ENCODE data around the gene BICD1.

BICD1 gene

DNA sequence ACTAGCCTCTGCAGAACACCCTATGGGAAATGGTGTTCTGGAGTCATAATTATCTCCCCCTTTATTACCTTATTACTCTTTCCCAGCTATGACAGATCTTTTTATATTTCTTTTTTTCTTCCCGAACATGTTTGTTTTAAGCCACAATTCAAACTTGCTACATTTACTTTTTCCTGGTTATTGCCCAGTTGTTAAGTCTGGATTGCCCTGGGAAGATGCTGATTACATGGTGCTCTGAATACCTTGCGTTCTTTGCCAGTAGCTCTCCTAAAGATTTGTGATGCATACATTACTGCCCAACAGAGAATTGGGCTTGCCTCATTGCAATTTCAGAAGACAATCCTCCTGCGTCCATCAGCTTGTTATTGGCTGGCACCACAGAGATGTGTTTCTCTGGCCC lies 174.5 kb downstream of the BICD1 start:
- H3K4me1 ChIP-seq (ENCODE audit: insufficient read depth, low read length) = peaks cover 24% of the 10 kb centered on the region
- H3K9me3 ChIP-seq (ENCODE audit: insufficient read depth, low read depth, low read length) = no peaks in the 10 kb centered on the region
- no peak overlapping the region for H3K27ac ChIP-seq (ENCODE audit: low read depth, low read length)
- no peaks in the 10 kb centered on the region for H3K27me3 ChIP-seq (ENCODE audit: insufficient read depth, low read length)
- no peak overlapping the region for H3K9ac ChIP-seq (ENCODE audit: low read depth, low read length)
- no peak overlapping the region for H3K4me3 ChIP-seq (ENCODE audit: low read length)
- WGBS = 95% methylated on average over 3 of the region's 3 CpGs
- H3K36me3 ChIP-seq (ENCODE audit: insufficient read depth, low read length) = peaks cover 3% of the 10 kb centered on the region; the same call in 1 of the 2 replicates

DNA sequence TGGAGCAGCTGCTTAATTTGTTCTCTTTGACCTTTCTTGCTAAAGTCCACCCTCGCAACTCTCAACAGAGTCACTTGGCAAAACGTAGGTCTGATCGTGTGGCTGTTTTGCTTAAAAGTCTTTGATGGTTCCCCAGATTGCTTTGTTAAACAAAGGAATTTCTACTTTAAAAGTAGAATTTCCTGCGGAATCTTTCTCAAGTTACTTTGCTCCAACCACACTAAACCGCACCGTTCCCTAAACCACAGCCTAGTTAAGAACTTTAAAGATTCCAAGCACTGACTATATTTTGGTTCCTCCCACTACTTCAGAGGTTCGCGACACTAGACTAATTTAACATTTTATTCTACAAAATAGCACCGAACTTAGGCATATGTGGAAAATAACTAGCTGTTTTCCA lies 177.9 kb downstream of the BICD1 start:
- H3K27ac ChIP-seq (ENCODE audit: low read depth, low read length) = peak overlapping the region; percentile 54

DNA sequence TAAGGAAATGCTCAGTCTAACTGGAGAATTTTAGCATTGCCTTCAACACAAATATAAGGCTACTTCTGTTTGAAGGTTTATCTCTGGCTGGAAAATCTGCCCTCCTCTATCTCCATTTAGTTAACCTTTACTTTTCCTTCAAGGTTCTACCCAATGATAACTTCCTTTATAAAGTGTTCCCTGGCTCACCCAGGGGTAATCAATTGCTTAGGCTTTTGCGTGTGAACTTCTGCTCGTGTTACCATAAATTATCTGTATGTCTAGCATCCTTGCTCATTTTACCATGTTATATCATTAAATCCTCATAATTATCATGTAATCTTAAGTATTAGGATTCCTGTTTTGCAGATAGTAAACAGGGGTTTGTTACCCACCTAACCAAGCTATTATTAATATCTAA lies 178.4 kb downstream of the BICD1 start:
- Histone ChIP-seq H3K9me3 (ENCODE audit: insufficient read depth, low read depth, low read length) (no peaks in the 10 kb centered on the region; the same call in 1 of the 2 replicates), H3K4me3 (ENCODE audit: low read length) (no peak overlapping the region), H3K9ac (ENCODE audit: low read depth, low read length) (no peak overlapping the region), H3K4me1 (ENCODE audit: insufficient read depth, low read length) (peaks cover 34% of the 10 kb centered on the region), H3K27me3 (ENCODE audit: insufficient read depth, low read length) (no peaks in the 10 kb centered on the region), H3K27ac (ENCODE audit: low read depth, low read length) (peak overlapping the region; percentile 54), H3K36me3 (ENCODE audit: insufficient read depth, low read length) (peaks cover 3% of the 10 kb centered on the region; the same call in 1 of the 2 replicates)
- WGBS = 78% methylated on average over 2 of the region's 2 CpGs

More for the DNA sequence above, 177.9 kb downstream of the BICD1 start:
- no peaks in the 10 kb centered on the region for H3K27me3 ChIP-seq (ENCODE audit: insufficient read depth, low read length)
- peaks cover 3% of the 10 kb centered on the region; the same call in 1 of the 2 replicates for H3K36me3 ChIP-seq (ENCODE audit: insufficient read depth, low read length)
- no peak overlapping the region for H3K4me3 ChIP-seq (ENCODE audit: low read length)
- H3K9me3 ChIP-seq (ENCODE audit: insufficient read depth, low read depth, low read length) = no peaks in the 10 kb centered on the region; the same call in 1 of the 2 replicates
- peaks cover 30% of the 10 kb centered on the region for H3K4me1 ChIP-seq (ENCODE audit: insufficient read depth, low read length)
- no peak overlapping the region for H3K9ac ChIP-seq (ENCODE audit: low read depth, low read length)
- WGBS = 76% methylated on average over 9 of the region's 9 CpGs

DNA sequence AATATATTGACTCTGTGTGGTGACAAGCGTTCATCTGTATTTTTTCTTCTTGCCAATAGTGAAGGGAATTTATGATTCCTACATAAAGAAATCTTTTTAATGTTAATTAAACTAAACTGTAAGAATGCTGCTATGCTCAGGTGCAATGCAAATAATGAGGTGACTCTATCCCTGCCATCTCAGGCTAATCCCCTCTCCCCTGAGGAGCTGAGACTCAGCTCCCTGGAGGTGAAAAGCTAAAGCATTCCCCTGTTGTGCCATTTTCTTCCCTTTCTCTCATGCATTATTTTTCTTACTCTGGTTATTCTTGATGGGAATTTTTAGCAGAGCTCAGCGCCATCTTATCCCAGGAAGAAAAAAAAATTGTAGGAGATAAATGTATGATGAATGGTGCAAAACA lies 178.8 kb downstream of the BICD1 start:
- H3K9ac ChIP-seq (ENCODE audit: low read depth, low read length) = no peak overlapping the region
- peak overlapping the region; percentile 65 for H3K27ac ChIP-seq (ENCODE audit: low read depth, low read length)
- H3K36me3 ChIP-seq (ENCODE audit: insufficient read depth, low read length) = peaks cover 3% of the 10 kb centered on the region; the same call in 1 of the 2 replicates
- peaks cover 37% of the 10 kb centered on the region for H3K4me1 ChIP-seq (ENCODE audit: insufficient read depth, low read length)
- no peaks in the 10 kb centered on the region for H3K27me3 ChIP-seq (ENCODE audit: insufficient read depth, low read length)
- 67% methylated on average over 1 of the region's 2 CpGs for WGBS
- H3K9me3 ChIP-seq (ENCODE audit: insufficient read depth, low read depth, low read length) = no peaks in the 10 kb centered on the region; the same call in 1 of the 2 replicates
- H3K4me3 ChIP-seq (ENCODE audit: low read length) = no peak overlapping the region

DNA sequence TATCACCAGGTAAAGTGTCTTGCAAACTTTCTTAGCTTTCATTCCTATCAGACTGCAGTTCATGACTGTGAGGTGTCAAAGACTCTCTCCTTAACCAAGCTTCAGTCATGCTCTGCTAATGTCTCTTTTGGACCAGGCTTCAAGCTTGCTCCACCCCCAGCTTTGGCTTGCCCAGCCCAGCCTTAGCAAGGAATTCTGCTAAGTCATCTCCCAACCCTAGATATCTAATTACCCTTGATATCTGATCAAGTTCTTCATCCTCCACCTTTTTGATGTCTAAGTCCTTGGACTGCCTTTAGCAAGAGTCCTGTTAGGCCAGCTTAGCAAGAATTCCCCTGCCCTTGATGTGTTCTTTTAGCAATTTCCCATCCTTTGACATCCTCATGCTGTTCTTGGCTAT lies 183.8 kb downstream of the BICD1 start:
- peaks cover 9% of the 10 kb centered on the region for H3K36me3 ChIP-seq (ENCODE audit: insufficient read depth, low read length)
- H3K4me1 ChIP-seq (ENCODE audit: insufficient read depth, low read length) = peaks cover 20% of the 10 kb centered on the region
- no peak overlapping the region for H3K9ac ChIP-seq (ENCODE audit: low read depth, low read length)
- no peak overlapping the region for H3K4me3 ChIP-seq (ENCODE audit: low read length)
- H3K27ac ChIP-seq (ENCODE audit: low read depth, low read length) = no peak overlapping the region
- H3K9me3 ChIP-seq (ENCODE audit: insufficient read depth, low read depth, low read length) = no peaks in the 10 kb centered on the region; the same call in 1 of the 2 replicates
- H3K27me3 ChIP-seq (ENCODE audit: insufficient read depth, low read length) = no peaks in the 10 kb centered on the region

DNA sequence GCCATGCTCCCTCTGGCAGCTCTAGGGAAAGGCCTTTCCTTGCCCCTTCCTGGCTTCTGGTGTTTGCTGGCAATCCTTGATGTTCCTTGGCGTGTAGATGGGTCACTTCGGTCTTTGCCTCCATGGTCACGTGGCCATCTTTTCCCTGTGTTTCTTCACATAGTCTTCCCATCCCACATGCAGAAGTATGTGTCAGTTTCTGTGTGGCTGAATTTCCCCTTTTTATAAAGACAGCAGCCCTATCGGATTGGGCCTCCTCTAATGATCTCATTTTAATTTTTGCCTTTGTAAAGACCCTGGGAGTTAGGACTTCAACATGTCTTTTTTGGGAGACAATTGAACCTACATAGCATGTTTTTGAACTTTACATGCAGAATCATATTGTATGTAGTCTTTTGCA lies 185.5 kb downstream of the BICD1 start:
- WGBS = 92% methylated on average over 4 of the region's 4 CpGs
- no peak overlapping the region for H3K9ac ChIP-seq (ENCODE audit: low read depth, low read length)
- H3K36me3 ChIP-seq (ENCODE audit: insufficient read depth, low read length) = peaks cover 16% of the 10 kb centered on the region
- H3K27me3 ChIP-seq (ENCODE audit: insufficient read depth, low read length) = no peaks in the 10 kb centered on the region
- H3K27ac ChIP-seq (ENCODE audit: low read depth, low read length) = no peak overlapping the region
- no peaks in the 10 kb centered on the region; the same call in 1 of the 2 replicates for H3K9me3 ChIP-seq (ENCODE audit: insufficient read depth, low read depth, low read length)
- H3K4me3 ChIP-seq (ENCODE audit: low read length) = no peak overlapping the region
- peaks cover 7% of the 10 kb centered on the region for H3K4me1 ChIP-seq (ENCODE audit: insufficient read depth, low read length)

DNA sequence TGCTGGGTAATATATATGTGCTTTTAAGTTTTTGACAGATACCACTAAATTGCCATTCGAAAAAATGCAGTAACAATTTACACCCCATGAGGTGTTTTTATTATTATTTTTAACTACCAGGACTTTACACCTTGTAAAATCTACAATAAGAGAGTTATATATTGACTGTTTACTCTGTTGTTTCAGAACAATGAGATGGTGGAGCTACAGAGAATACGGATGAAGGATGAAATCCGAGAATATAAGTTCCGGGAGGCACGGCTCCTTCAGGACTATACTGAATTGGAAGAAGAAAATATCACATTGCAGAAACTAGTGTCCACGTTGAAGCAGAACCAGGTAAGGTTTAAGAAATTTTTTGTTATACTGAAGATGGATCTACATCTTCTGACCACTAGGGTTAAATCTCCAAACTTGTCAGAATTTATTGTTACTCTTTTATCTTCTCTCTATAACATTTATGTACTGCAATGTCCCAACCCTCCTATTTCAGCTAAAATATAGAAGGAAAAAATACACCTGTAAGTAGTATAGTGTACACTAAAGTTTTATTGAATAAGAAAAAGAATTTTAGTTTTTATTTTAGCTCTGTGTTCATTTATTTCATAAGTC lies 187.3 kb downstream of the BICD1 start:
- no peak overlapping the region for H3K27ac ChIP-seq (ENCODE audit: low read depth, low read length)
- H3K4me3 ChIP-seq (ENCODE audit: low read length) = no peak overlapping the region
- no peaks in the 10 kb centered on the region for H3K27me3 ChIP-seq (ENCODE audit: insufficient read depth, low read length)
- H3K4me1 ChIP-seq (ENCODE audit: insufficient read depth, low read length) = peaks cover 7% of the 10 kb centered on the region
- peaks cover 16% of the 10 kb centered on the region for H3K36me3 ChIP-seq (ENCODE audit: insufficient read depth, low read length)
- WGBS = 96% methylated on average over 6 of the region's 6 CpGs
- H3K9me3 ChIP-seq (ENCODE audit: insufficient read depth, low read depth, low read length) = no peaks in the 10 kb centered on the region; the same call in 1 of the 2 replicates
- no peak overlapping the region for H3K9ac ChIP-seq (ENCODE audit: low read depth, low read length)

DNA sequence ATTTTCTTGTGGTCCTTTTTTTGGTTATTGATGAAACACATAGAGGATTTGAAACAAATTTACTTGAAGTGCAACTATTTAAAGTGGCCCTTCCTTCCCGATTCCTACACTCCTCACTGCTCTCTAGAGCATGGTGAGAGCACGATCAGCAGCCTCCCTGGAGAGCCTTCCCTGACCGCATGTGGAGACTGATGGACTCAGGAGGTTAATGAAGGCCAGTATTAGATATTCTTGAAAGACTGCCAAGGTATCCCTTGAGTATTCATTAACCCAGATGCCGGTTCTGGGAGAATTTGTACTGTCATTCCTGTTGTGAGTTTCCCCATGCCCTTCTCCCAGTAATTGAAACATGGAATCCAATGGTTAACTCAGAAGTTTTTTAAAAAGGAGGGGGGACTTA lies 189.9 kb downstream of the BICD1 start:
- H3K27ac ChIP-seq (ENCODE audit: low read depth, low read length) = no peak overlapping the region
- WGBS = 86% methylated on average over 4 of the region's 4 CpGs
- no peaks in the 10 kb centered on the region for H3K4me1 ChIP-seq (ENCODE audit: insufficient read depth, low read length)
- H3K9ac ChIP-seq (ENCODE audit: low read depth, low read length) = no peak overlapping the region
- no peak overlapping the region for H3K4me3 ChIP-seq (ENCODE audit: low read length)
- no peaks in the 10 kb centered on the region for H3K9me3 ChIP-seq (ENCODE audit: insufficient read depth, low read depth, low read length)
- H3K27me3 ChIP-seq (ENCODE audit: insufficient read depth, low read length) = no peaks in the 10 kb centered on the region
- H3K36me3 ChIP-seq (ENCODE audit: insufficient read depth, low read length) = peaks cover 19% of the 10 kb centered on the region

DNA sequence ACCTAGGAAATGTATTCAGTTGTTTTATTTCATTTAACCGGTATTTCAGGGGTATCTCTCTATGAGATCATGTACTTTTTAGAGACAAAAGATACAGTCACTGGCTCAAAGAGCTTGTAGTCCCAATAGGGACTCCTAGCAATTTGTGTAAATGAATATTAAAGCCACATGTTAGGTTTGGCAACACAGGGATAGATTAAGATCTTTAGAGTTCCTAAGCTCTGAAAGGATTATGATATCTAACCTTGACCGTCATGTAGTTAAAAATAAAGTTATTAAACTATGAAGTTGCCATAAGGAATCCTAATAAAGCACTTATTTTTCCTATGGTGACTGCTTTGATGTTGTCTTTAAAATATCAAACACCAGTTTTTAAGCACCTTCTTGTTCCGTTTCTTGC lies 192.3 kb downstream of the BICD1 start:
- WGBS = 91% methylated on average over 3 of the region's 3 CpGs
- no peaks in the 10 kb centered on the region for H3K9me3 ChIP-seq (ENCODE audit: insufficient read depth, low read depth, low read length)
- H3K27ac ChIP-seq (ENCODE audit: low read depth, low read length) = no peak overlapping the region
- peaks cover 16% of the 10 kb centered on the region for H3K36me3 ChIP-seq (ENCODE audit: insufficient read depth, low read length)
- H3K4me3 ChIP-seq (ENCODE audit: low read length) = no peak overlapping the region
- H3K4me1 ChIP-seq (ENCODE audit: insufficient read depth, low read length) = no peaks in the 10 kb centered on the region
- no peaks in the 10 kb centered on the region for H3K27me3 ChIP-seq (ENCODE audit: insufficient read depth, low read length)
- H3K9ac ChIP-seq (ENCODE audit: low read depth, low read length) = no peak overlapping the region

DNA sequence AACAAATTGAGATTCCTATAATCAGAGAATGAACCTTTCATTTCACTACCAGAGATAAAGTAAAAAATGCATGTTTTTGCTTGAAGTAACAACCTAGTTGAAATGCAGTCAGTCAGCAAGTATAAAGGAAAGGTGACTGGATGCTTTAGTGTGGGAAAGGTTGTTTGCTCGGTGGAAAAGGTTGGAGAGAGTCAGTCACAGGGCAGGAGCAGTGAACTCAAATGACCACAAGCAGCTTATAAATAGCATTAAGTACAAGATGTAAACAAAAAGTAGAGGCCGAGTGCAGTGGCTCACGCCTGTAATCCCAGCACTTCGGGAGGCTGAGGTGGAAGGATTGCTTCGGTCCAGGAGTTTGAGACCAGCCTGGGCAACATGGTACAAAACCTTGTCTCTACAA lies 194.6 kb downstream of the BICD1 start:
- WGBS = 95% methylated on average over 5 of the region's 5 CpGs
- H3K27ac ChIP-seq (ENCODE audit: low read depth, low read length) = no peak overlapping the region
- no peak overlapping the region for H3K9ac ChIP-seq (ENCODE audit: low read depth, low read length)
- no peaks in the 10 kb centered on the region for H3K9me3 ChIP-seq (ENCODE audit: insufficient read depth, low read depth, low read length)
- peaks cover 20% of the 10 kb centered on the region for H3K36me3 ChIP-seq (ENCODE audit: insufficient read depth, low read length)
- H3K4me3 ChIP-seq (ENCODE audit: low read length) = no peak overlapping the region
- H3K4me1 ChIP-seq (ENCODE audit: insufficient read depth, low read length) = no peaks in the 10 kb centered on the region
- H3K27me3 ChIP-seq (ENCODE audit: insufficient read depth, low read length) = no peaks in the 10 kb centered on the region

DNA sequence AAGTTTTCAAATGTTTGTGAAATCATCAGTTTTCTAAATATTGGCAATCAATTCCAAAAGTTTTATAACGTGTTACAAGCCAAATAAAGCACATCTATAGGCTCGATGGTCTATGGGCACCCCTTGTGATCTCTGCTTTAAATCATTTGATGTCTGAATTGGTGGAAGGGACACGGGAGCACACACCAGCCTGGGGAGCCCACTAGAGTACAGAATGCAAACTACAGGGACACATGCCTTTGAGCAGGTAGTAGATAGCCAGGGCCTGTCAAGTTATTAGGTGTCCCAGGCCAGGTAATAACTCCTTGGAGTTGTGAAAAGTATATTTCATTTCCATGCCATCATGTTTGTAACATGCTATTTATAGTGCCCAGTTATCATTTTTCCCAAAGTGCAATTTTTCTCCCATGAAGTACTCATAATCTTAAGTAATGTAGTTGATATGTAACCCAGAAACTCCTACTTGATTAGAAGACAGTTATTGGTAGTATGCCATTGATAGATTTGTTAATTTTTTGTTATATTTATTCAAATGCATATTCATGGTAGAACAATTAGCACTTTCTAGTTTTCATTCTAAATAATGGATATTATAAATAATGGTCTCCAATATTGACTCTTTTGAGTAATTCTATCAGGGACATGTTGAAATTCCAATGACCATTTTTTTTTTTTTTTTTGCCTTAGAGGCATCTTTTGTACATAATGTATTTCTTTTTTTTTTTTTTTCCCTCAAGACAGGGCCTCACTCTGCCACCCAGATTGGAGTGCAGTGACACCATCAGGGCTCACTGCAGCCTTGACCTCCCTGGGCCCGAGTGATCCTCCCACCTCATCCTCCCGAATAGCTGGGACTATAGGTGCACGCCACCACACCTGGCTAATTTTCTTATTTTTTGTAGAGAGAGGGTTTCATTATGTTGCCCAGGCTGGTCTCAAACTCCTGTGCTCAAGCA lies 195.8 kb downstream of the BICD1 start:
- Histone ChIP-seq H3K9me3 (ENCODE audit: insufficient read depth, low read depth, low read length) (no peaks in the 10 kb centered on the region), H3K27me3 (ENCODE audit: insufficient read depth, low read length) (no peaks in the 10 kb centered on the region), H3K36me3 (ENCODE audit: insufficient read depth, low read length) (peaks cover 24% of the 10 kb centered on the region), H3K4me1 (ENCODE audit: insufficient read depth, low read length) (0 out of 2 replicates have a peak, but pooled peaks cover 2% of the 10 kb centered on the region), H3K27ac (ENCODE audit: low read depth, low read length) (no peak overlapping the region), H3K9ac (ENCODE audit: low read depth, low read length) (no peak overlapping the region), H3K4me3 (ENCODE audit: low read length) (no peak overlapping the region)
- WGBS = 82% methylated on average over 6 of the region's 6 CpGs
